ENCODE measurements around the gene PRR27. TPM values are rescaled to one million over a fixed set of nuclear protein-coding genes. Genes with fewer than 3 reads are reported as not detected.

PRR27 gene
- total RNA-seq, result not detected
- long read RNA-seq, result 0 reads

DNA sequence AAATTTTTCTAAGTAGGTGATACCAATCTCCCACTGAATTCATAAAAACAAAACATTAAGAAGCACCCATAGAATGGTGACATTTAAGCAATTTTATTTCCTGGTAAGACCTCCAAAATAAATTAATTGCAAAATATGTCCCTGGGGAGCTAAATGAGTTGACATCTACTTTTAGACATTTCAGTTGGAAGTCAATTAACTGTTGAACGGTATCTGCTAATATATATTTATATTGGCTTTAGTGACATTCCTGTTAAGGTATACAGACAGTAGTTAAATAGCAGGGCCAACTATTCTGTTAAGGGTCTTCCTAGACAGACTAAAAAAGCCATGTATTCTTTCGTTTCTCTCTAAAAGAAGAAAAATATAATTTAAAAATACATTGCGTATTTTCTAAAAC, at the start of gene PRR27:
Gene PRR27, plus strand, starts transcription at position 301 of the 400 bp plus-strand sequence. CDS start 139 bp downstream, outside the sequence.
- intact Hi-C loops (cut with DNase I), result no loop called here
- ATAC-seq, result no peak
- H3K4me1 ChIP-seq, result no peaks in the 10 kb centered on the region
- no peak for TF ChIP-seq POLR2A (IDR thresholded peaks at IDR 0.05)
- TF ChIP-seq, protein P1, sequence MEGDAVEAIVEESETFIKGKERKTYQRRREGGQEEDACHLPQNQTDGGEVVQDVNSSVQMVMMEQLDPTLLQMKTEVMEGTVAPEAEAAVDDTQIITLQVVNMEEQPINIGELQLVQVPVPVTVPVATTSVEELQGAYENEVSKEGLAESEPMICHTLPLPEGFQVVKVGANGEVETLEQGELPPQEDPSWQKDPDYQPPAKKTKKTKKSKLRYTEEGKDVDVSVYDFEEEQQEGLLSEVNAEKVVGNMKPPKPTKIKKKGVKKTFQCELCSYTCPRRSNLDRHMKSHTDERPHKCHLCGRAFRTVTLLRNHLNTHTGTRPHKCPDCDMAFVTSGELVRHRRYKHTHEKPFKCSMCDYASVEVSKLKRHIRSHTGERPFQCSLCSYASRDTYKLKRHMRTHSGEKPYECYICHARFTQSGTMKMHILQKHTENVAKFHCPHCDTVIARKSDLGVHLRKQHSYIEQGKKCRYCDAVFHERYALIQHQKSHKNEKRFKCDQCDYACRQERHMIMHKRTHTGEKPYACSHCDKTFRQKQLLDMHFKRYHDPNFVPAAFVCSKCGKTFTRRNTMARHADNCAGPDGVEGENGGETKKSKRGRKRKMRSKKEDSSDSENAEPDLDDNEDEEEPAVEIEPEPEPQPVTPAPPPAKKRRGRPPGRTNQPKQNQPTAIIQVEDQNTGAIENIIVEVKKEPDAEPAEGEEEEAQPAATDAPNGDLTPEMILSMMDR (IDR thresholded peaks at IDR 0.05), result no peak
- no peak within 1 kb of the TSS for H3K4me3 ChIP-seq
- DNase-seq, result no peak
- H3K27ac ChIP-seq, result no peak within 1 kb of the TSS
- 76% methylated on average over 3 of the region's 3 CpGs for WGBS (ENCODE audit: insufficient coverage, low coverage, low lambda C conversion rate, missing lambda C conversion rate)
- no peaks in the 10 kb centered on the region for H3K27me3 ChIP-seq
- H3K36me3 ChIP-seq, result no peaks in the 10 kb centered on the region
- H3K9me3 ChIP-seq, result no peaks in the 10 kb centered on the region

GRCh38 chr4:70110917-70111316, 43.1 kb upstream of the PRR27 start:
- Histone ChIP-seq H3K27ac (no peak overlapping the region), H3K4me1 (no peaks in the 10 kb centered on the region), H3K4me3 (no peak overlapping the region), H3K36me3 (no peaks in the 10 kb centered on the region), H3K27me3 (no peaks in the 10 kb centered on the region), H3K9me3 (no peaks in the 10 kb centered on the region)
- no peak for TF ChIP-seq POLR2A (IDR thresholded peaks at IDR 0.05)
- TF ChIP-seq, protein P1 (IDR thresholded peaks at IDR 0.05), result no peak
- intact Hi-C loops (cut with DNase I), result no loop called here
- DNase-seq (no peak), ATAC-seq (no peak)

DNA sequence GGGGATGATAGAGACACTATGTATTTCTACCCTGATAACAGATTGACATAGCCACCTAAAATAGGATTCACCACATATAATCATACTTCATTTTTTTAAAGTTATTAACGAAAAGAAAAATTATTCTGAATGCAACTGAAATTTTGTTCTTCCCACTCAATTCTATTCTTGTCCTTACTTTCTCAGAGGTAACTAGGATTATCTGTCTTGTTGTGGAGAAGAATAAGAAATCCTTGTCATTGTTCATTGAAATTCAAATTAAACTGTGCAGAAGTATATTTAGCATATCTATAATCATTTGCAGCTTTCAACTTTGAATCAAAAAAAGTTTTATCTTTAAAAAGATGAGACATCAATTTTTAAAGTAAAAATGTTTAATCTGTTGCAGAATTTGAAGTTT, 40.4 kb upstream of the PRR27 start:
- H3K36me3 ChIP-seq, result no peaks in the 10 kb centered on the region
- H3K27me3 ChIP-seq, result no peaks in the 10 kb centered on the region
- DNase-seq (no peak), ATAC-seq (no peak)
- no peaks in the 10 kb centered on the region for H3K4me1 ChIP-seq
- intact Hi-C loops (cut with DNase I), result no loop called here
- TF ChIP-seq, protein P1 (IDR thresholded peaks at IDR 0.05), result no peak
- no peak for TF ChIP-seq POLR2A (IDR thresholded peaks at IDR 0.05)
- WGBS (ENCODE audit: insufficient coverage, low coverage, low lambda C conversion rate, missing lambda C conversion rate), result 27% methylated on average over 1 of the region's 1 CpG
- no peak overlapping the region for H3K27ac ChIP-seq
- H3K4me3 ChIP-seq, result no peak overlapping the region
- H3K9me3 ChIP-seq, result no peaks in the 10 kb centered on the region

GRCh38 chr4:70114096-70114495, 39.9 kb upstream of the PRR27 start:
- ATAC-seq (no peak), DNase-seq (no peak)
- Histone ChIP-seq H3K4me1 (no peaks in the 10 kb centered on the region), H3K27me3 (no peaks in the 10 kb centered on the region), H3K4me3 (no peak overlapping the region), H3K36me3 (no peaks in the 10 kb centered on the region), H3K9me3 (no peaks in the 10 kb centered on the region), H3K27ac (no peak overlapping the region)
- intact Hi-C loops (cut with DNase I), result no loop called here
- TF ChIP-seq, protein P1 (IDR thresholded peaks at IDR 0.05), result no peak
- no peak for TF ChIP-seq POLR2A (IDR thresholded peaks at IDR 0.05)
- WGBS (ENCODE audit: insufficient coverage, low coverage, low lambda C conversion rate, missing lambda C conversion rate), result 29% methylated on average over 2 of the region's 2 CpGs

- no CpG with 5 or more reads among the region's 1 CpG for WGBS (ENCODE audit: insufficient coverage, low coverage, low lambda C conversion rate, missing lambda C conversion rate)
- H3K4me3 ChIP-seq, result no peak overlapping the region
- no peaks in the 10 kb centered on the region for H3K4me1 ChIP-seq
- intact Hi-C loops (cut with DNase I), result no loop called here
- H3K27ac ChIP-seq, result no peak overlapping the region
- TF ChIP-seq, protein P1 (IDR thresholded peaks at IDR 0.05), result no peak
- TF ChIP-seq POLR2A (IDR thresholded peaks at IDR 0.05), result no peak
- no peaks in the 10 kb centered on the region for H3K36me3 ChIP-seq
- DNase-seq (no peak), ATAC-seq (no peak)
- H3K9me3 ChIP-seq, result no peaks in the 10 kb centered on the region
- H3K27me3 ChIP-seq, result no peaks in the 10 kb centered on the region
These were observed 33.7 kb upstream of the PRR27 start for GRCh38 chr4:70120323-70120722.

Data from right lobe of liver (tissue), 6 donors.